Fibroblast of mammary gland (primary cell): ENCODE results near the gene C19orf73.
A peak's percentile ranks its signal among the peaks of the same experiment; 100 is the strongest.

ENCODE experiments used
- DNase-seq: peaks from one replicate; pipeline ENCODE4 v3.0.0-alpha.2; 2010; ENCODE audit warnings: low read depth
- H3K4me3 ChIP-seq: 2 replicates; pipeline ENCODE4 v1.5.1; 2011; ENCODE audit warnings: low read depth, mild to moderate bottlenecking, low read length, moderate library complexity; ENCODE audit not compliant: control insufficient read depth
- CTCF ChIP-seq: conservative IDR thresholded peaks from 2 replicates; pipeline ENCODE4 v1.5.1; 2011; ENCODE audit warnings: low read depth, low read length, inconsistent platforms; ENCODE audit not compliant: control insufficient read depth, insufficient read depth

C19orf73 gene

GRCh38 chr19:49160450-49161189 lies 41.7 kb upstream of the C19orf73 start:
- no peak for TF ChIP-seq CTCF

GRCh38 chr19:49157445-49158224 lies 38.7 kb upstream of the C19orf73 start, which contains the start of gene TRPM4:
TSS of gene TRPM4 (plus strand) at chr19:49157792. CDS start at chr19:49157867, 75 bp downstream.
- no peak for TF ChIP-seq CTCF
- DNase-seq, result peak; percentile 62
- H3K4me3 ChIP-seq, result peak within 1 kb of the TSS; percentile 85

More at GRCh38 chr19:49160450-49161189, 41.7 kb upstream of the C19orf73 start:
- no peak for DNase-seq
- H3K4me3 ChIP-seq, result no peak overlapping the region

- no peak overlapping the region for H3K4me3 ChIP-seq
- no peak for DNase-seq
- TF ChIP-seq CTCF, result no peak
Measured at GRCh38 chr19:49155820-49156346, 36.9 kb upstream of the C19orf73 start.

GRCh38 chr19:49155005-49155819 lies 36.3 kb upstream of the C19orf73 start, which contains the start of gene HRC:
TSS of gene HRC (minus strand) at chr19:49155396. CDS start at chr19:49155237, 159 bp downstream.
- H3K4me3 ChIP-seq, result no peak within 1 kb of the TSS
- no peak for TF ChIP-seq CTCF
- no peak for DNase-seq

GRCh38 chr19:49154279-49154678 lies 35.3 kb upstream of the C19orf73 start:
- no peak for DNase-seq
- no peak for TF ChIP-seq CTCF
- H3K4me3 ChIP-seq, result no peak overlapping the region
